EL (cell line): Measurements from ENCODE around the gene AMDHD1.
"Not testable (repeated sequence)": the region's sequence is repeated elsewhere in the genome, so short reads cannot be mapped to it uniquely, and the experiment has no call there.

ENCODE experiments used
- DNase-seq: peaks from one replicate; pipeline ENCODE4 v3.0.0-alpha.2; 2016

Gene AMDHD1

DNA sequence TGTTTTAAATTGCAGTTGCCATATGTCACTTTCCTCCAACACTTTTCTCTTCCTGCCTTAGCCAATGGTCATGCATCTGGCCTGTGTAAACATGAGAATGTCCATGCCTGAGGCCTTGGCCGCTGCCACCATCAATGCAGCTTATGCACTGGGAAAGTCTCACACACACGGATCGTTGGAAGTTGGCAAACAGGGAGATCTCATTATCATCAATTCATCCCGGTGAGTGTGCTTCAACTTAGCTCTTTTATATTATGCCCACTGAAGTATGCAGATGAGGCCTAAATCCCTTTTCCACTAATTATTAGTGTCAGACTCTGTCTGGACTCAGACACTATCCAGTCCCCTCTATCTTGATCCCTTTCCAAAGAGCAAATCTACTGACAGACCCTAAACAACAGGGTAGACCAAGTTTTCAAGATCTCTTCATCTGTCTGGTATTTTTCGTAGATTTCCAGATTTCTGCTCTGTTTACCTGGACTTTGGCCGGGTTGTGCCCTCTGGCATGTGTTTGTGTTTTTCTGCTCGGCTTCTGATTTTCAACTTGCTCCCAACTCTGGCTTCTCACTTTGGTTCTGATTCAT lies 23.2 kb downstream of the AMDHD1 start:
- DNase-seq: peak; percentile 33

GRCh38 chr12:95967301-95967700 lies 24.2 kb downstream of the AMDHD1 start:
- no peak for DNase-seq

DNA sequence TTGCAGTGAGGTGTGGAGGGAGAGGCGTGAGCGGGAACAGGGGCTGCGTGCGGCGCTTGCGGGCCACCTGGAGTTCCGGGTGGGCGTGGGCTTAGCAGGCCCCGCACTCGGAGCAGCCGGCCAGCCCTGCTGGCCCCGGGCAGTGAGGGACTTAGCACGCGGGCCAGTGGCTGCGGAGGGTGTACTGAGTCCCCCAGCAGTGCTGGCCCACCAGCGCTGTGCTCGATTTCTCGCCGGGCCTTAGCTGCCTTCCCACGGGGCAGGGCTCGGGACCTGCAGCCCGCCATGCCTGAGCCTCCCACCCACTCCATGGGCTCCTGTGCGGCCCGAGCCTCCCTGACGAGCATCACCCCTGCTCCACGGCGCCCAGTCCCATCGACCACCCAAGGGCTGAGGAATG lies 26.0 kb downstream of the AMDHD1 start:
- not testable (repeated sequence) for DNase-seq

DNA sequence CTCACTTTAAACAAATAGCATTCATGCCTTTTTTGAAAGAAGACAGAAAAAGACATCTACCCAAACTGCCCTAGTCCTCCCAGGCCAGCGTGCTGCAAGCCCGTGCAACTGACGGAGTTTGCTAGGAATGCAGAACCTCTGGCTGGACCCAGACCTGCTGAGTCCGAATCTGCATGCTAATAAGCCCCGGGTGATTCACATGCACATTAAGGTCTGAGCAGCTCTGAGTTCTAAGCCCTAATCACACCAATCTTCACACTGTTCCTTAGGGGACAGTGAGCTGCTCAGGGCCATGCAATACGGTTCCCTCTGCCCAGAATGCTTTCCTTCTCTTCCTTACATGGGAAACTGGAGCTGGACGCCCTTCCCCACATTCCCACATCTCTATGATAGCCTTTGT lies 27.8 kb downstream of the AMDHD1 start:
- peak; percentile 10 for DNase-seq

DNA sequence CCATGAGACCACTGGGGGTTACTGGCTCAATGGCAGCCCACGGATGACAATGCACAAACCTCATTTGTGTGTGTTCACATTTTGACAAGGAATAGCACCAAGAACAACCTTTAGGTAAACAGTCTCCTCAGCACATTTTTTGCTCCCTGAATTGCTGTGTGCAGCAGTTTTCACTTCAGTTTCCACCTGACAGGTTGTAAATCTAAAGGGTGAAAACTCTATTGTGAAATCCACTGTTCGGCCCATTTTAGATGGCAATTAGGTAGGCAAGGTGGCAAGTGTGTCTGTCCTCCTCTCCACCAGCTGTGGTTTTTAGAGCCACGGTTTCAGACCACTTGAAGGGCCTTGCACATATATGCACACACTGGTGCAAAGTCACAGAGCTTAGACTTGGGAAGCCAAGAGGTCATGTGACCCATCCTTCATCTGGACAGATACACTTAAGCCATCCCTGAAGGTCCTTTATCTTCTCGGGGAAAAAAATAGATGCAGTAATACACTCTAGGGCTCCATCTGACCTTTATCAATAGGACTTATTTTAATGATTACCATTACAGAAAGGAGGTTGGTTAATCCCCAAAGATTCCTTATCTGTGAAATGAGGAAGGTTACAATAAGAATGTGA lies 29.8 kb downstream of the AMDHD1 start:
- DNase-seq: no peak

DNA sequence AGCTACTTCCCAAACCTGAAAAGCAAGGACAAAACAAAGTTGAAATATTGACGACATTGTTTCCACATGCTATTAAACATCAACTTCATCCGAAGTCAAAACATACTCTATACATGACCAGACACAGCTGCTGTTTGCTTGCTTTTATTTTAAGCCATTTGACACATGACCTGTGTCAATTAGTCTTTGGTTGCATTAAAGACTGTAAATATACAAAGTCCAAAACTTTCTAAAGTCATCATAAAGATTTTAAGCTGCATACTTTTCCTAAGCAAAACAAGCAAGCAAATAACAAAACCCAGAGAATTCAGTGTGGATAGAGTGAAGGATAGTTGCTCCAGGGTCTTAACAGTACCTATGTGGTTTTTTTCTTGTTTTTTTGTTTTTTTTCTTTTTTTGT lies 31.2 kb downstream of the AMDHD1 start:
- DNase-seq: no peak

- no peak for DNase-seq
Measured at GRCh38 chr12:95975491-95975890, 32.4 kb downstream of the AMDHD1 start.

- DNase-seq: peak; percentile 59
Measured at GRCh38 chr12:95976416-95976832, 33.3 kb downstream of the AMDHD1 start.

GRCh38 chr12:95977764-95978305 lies 34.7 kb downstream of the AMDHD1 start:
- no peak for DNase-seq

DNA sequence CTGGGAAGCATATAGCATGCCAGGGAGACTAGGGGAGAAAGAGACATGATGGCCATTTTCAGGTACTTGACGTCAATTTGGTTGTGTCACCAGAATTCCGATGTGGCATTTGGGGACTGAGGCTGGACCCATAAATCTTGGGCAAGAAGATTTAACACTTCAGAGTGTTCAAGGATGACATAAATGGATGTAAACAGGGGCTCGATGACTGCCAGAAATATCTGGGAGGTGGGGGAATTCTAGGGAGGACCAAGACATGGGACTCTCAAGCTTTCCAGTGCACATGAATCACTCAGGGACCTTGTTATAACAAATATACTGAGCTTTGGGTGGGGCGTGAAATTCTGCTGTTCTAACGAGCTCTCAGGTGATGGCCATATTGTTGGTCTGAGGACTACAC lies 35.2 kb downstream of the AMDHD1 start:
- no peak for DNase-seq

GRCh38 chr12:95978774-95979173 lies 35.6 kb downstream of the AMDHD1 start:
- no peak for DNase-seq

- no peak for DNase-seq
Measured at GRCh38 chr12:95980437-95980836, 37.3 kb downstream of the AMDHD1 start.

DNA sequence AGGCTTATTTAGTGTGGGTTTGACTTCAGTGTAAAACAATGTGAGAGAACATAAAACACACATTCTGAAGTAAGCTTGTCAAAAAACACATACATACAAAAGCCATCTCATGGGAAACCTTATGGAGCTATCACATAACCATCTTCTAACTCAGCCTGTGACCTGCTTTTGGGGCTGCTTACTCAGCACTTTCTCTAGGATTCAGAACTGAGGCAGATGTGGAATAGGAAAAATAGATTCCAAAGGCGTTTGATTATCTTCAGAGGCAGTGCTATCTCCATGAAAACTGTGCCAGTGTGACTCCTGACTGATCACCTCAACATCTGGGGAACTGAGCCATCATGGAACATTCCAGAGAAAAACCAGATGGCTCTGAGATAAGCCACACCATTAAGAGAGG lies 39.5 kb downstream of the AMDHD1 start:
- DNase-seq: no peak

DNA sequence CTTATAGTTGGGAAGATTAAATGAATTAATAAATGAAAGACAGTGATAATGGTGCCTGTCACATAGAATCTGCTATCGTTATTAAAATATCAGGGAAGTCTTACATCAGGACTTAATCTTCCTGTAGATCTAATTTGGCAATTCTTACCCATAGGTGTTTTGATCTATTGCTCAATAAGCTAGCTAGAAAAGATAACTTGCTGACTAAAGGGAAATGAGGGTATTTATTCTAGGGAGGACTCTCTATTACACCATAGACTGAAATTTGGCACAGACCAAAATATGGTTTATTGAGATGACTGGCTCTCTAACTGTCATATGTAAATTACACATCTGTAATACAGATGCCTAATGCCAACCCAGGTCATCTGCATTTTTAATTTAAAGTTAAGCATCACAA lies 41.6 kb downstream of the AMDHD1 start:
- DNase-seq: no peak

- DNase-seq: no peak
Measured at GRCh38 chr12:95986635-95987570, 43.8 kb downstream of the AMDHD1 start.

- no peak for DNase-seq
Measured at GRCh38 chr12:95988506-95989275, 45.6 kb downstream of the AMDHD1 start.

DNA sequence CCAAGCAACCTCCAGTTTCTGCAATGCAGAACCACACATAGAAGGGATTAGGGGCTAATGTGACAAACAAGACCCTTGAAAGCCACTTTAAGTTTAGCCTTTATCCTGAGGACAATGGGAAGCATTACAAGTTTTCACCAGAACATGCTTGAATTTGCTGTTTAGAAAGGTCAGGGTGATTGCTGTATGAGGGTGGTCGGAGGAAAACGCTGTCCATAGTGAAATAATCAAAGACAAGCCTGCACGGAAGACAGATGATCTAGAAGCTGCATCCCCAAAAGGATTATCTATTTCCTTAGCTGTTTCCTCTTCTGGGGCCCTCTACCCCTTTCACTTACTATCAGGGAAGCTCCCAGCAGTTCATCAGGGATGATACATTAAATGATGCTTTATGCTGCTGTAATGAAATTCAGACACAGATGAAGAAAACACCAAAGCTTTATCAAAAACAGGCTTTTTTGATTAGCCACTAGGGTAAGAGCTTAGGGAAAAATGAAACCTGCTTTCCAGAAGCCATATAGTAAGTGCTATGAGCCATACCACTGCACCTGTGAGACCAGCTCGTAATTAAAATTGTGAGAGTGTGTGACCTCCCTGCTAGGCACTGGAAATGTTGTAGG lies 46.5 kb downstream of the AMDHD1 start:
- no peak for DNase-seq

DNA sequence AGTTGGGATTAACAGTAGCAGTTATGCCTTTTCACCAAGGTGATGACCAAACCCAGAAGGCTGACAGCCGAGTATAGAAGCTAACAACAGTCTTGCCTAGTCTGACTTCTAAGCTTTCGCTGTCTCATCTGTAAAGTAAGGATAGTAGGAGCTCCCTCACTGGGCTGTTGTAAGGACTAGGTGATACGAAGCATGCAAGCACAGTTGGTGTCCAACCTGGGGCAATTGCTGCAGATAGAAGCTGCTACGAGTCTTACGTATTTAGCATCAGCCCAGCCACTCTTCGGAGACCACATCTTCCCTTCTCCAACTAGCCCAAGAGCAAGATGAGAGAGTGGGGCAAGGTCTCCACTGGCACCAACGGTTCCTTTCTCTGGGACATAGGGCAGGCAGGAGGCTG lies 47.0 kb downstream of the AMDHD1 start:
- no peak for DNase-seq

- DNase-seq: no peak
Measured at GRCh38 chr12:95993907-95994306, 50.8 kb downstream of the AMDHD1 start.

DNA sequence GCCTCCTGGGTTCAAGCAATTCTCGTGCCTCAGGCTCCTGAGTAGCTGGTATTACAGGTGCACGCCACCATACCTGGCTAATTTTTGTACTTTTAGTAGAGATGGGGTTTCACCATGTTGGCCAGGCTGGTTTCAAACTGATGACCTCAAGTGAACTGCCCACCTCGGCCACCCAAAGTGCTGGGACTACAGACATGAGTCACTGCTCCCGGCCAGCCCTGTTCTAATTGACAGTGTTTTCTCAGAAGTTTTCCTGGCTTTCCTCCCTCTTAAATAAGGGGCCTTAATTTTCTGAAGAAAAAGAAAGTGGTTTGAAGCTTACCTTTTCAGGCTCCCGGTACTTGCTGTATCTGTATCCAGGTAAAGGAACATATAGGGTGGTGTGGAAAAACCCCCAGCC lies 51.3 kb downstream of the AMDHD1 start:
- DNase-seq: no peak

DNA sequence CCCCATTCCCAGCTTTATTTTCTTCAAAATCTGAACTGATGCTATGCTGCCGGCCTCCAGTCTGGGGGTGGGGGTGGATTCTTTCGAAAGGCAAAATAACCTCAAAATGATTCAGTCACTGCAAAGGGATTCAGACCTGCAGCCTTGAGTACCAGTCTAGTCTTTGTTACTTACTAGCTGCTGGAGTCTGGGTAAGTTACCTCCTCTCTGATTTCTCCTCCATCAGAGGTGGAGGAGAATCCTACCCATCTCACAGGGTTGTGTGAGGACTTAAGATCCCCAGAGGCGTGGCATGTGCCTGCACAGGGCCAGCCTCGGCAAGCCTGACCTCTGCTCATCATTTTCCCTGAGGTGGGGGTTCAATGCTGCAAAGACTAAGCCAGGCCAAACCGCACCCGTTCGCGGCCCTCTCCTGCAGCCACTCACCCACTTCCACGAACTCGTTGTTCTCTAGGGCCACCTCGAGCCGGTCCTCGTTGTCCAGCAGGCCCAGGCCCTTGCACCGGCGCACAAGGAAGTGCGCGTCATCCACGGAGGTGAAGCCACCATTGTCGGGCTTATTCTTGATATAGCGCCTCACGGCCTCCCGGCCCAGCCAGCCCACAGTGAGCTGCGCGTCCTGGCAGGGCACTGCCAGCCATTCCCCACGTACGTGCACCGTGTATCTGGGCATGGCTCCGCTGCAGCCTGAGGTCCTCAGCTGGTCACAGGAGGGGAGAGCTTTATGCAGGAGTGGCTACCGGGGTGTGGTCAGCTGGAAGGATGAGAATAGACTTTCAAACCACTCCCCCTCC lies 52.3 kb downstream of the AMDHD1 start:
- DNase-seq: no peak
